ENCODE measurements around the gene ZNF668. TPM values are rescaled to one million over a fixed set of nuclear protein-coding genes. Genes with fewer than 3 reads are reported as not detected.

ZNF668 gene
- total RNA-seq, 2 experiments from 2014 or later, result 18.0 to 20.5 TPM

- peaks cover 30% of the 10 kb centered on the region for H3K4me1 Mint-ChIP-seq
Measured at GRCh38 chr16:31092330-31092729, 18.3 kb upstream of the ZNF668 start.

DNA sequence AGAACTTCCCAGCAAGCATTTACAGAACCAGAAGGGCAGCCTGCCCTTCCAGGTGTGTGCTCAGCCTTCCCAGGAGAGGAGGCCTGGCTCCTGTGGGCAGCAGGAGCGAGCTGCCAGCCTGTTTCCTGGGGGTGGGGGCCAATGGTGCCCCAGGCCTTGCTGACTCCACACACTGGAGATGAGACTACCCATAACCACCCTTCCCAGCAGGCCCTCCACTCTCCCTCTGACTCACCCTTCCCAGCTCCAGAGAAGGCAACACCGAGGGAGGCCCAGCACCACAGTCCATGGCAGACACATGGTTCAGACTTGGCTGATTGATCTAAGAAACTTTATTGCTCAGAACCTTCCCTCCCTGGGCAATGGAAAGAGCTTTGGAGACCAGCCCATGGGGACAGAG, 16.5 kb upstream of the ZNF668 start:
- H3K4me1 Mint-ChIP-seq, result peaks cover 24% of the 10 kb centered on the region
- no peak overlapping the region for H3K27ac Mint-ChIP-seq
- ATAC-seq (no peak), DNase-seq (no peak)
- H3K36me3 Mint-ChIP-seq, result peaks cover 6% of the 10 kb centered on the region
- H3K27me3 Mint-ChIP-seq, result no peaks in the 10 kb centered on the region
- CTCF ChIA-PET, result interaction anchor here (1.6 kb wide), 1 partner anchor 13 kb away, joined by 4 read pairs; no protein-coding TSS in a partner anchor
- H3K4me3 Mint-ChIP-seq, result no peak overlapping the region
- no peaks in the 10 kb centered on the region for H3K9me3 Mint-ChIP-seq (ENCODE audit: low read depth)

More at GRCh38 chr16:31092330-31092729, 18.3 kb upstream of the ZNF668 start:
- no peak overlapping the region for H3K27ac Mint-ChIP-seq
- peaks cover 6% of the 10 kb centered on the region for H3K36me3 Mint-ChIP-seq
- DNase-seq, result no peak
- no peak for ATAC-seq
- no peak overlapping the region for H3K4me3 Mint-ChIP-seq
- CTCF ChIA-PET, result interaction anchor here (1.1 to 11.2 kb wide), 2 partner anchors 13 to 107 kb away, joined by 3 to 97 read pairs; partner anchors contain the start of gene HSD3B7
- no peaks in the 10 kb centered on the region for H3K27me3 Mint-ChIP-seq
- H3K9me3 Mint-ChIP-seq (ENCODE audit: low read depth), result no peaks in the 10 kb centered on the region

- DNase-seq (no peak), ATAC-seq (no peak)
- H3K4me1 Mint-ChIP-seq, result peaks cover 13% of the 10 kb centered on the region
- no peak overlapping the region for H3K27ac Mint-ChIP-seq
- no peaks in the 10 kb centered on the region for H3K27me3 Mint-ChIP-seq
- peaks cover 6% of the 10 kb centered on the region for H3K36me3 Mint-ChIP-seq
- CTCF ChIA-PET, result interaction anchor here (1.6 kb wide), 2 partner anchors 14 to 108 kb away, joined by 3 to 4 read pairs; no protein-coding TSS in a partner anchor
- H3K4me3 Mint-ChIP-seq, result no peak overlapping the region
- no peaks in the 10 kb centered on the region for H3K9me3 Mint-ChIP-seq (ENCODE audit: low read depth)
Measured at GRCh38 chr16:31089199-31089598, 15.2 kb upstream of the ZNF668 start.

- H3K27me3 Mint-ChIP-seq, result no peaks in the 10 kb centered on the region
- CTCF ChIA-PET, result interaction anchor here (1.6 kb wide), 1 partner anchor 107 kb away, joined by 3 read pairs; no protein-coding TSS in a partner anchor
- no peak within 1 kb of the TSS for H3K27ac Mint-ChIP-seq
- no peaks in the 10 kb centered on the region for H3K9me3 Mint-ChIP-seq (ENCODE audit: low read depth)
- peaks cover 10% of the 10 kb centered on the region for H3K4me1 Mint-ChIP-seq
- H3K4me3 Mint-ChIP-seq, result no peak within 1 kb of the TSS
- ATAC-seq (no peak), DNase-seq (no peak)
- H3K36me3 Mint-ChIP-seq, result peaks cover 6% of the 10 kb centered on the region
Measured at GRCh38 chr16:31088459-31089183, 14.6 kb upstream of the ZNF668 start, which contains the start of gene PRSS53. Gene PRSS53 (minus strand): TSS chr16:31088943. CDS start chr16:31088809, 134 bp downstream.

DNA sequence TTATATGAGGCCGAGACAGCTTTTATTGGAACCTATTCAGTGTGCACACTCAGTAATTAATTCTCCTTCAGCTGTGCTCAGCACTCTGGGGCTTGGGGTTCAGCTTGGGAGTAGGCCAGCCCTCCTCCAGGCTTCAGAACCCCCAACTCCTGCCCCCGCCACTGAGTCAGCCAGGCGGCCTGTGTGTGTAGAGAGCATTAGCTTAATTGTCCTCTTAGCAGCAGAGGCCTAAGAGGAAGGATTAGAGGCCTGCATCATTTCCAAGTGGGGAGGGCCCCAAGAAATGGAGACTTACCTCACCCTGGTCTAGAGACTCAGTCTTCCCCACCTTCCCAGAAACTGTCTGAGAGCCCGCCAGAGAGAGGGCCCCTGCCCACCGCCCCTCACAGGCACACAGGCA, 13.9 kb upstream of the ZNF668 start:
- CTCF ChIA-PET, result no interaction called here
- DNase-seq, result no peak
- no peak overlapping the region for H3K27ac Mint-ChIP-seq
- no peaks in the 10 kb centered on the region for H3K27me3 Mint-ChIP-seq
- no peak for ATAC-seq
- H3K4me3 Mint-ChIP-seq, result no peak overlapping the region
- no peaks in the 10 kb centered on the region for H3K9me3 Mint-ChIP-seq (ENCODE audit: low read depth)
- H3K36me3 Mint-ChIP-seq, result peaks cover 6% of the 10 kb centered on the region
- peaks cover 6% of the 10 kb centered on the region for H3K4me1 Mint-ChIP-seq

GRCh38 chr16:31087481-31087880, 13.4 kb upstream of the ZNF668 start:
- H3K4me1 Mint-ChIP-seq, result peaks cover 1% of the 10 kb centered on the region
- DNase-seq, result no peak
- no peak overlapping the region for H3K4me3 Mint-ChIP-seq
- H3K36me3 Mint-ChIP-seq, result peaks cover 6% of the 10 kb centered on the region
- no peaks in the 10 kb centered on the region for H3K27me3 Mint-ChIP-seq
- H3K9me3 Mint-ChIP-seq (ENCODE audit: low read depth), result no peaks in the 10 kb centered on the region
- no peak for ATAC-seq
- H3K27ac Mint-ChIP-seq, result no peak overlapping the region
- CTCF ChIA-PET, result no interaction called here

DNA sequence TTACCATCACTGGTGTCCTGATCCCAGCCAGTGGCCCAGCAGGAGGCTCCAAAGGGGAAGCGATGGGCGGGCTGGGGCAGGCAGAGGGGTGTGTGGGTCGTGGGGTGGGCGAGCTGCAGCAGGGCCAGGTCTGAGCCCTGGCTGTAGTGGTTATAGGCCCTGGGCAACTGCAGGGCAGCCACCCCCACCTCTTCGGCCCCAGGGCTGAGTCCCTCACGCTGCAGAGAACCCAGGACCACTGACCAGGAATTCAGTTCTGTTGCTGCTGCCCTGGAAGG, 12.5 kb upstream of the ZNF668 start:
- no peak overlapping the region for H3K27ac Mint-ChIP-seq
- CTCF ChIA-PET, result interaction anchor here (1.4 kb wide), 1 partner anchor 9 kb away, joined by 5 read pairs; the partner anchor contains the start of gene VKORC1
- ATAC-seq (no peak), DNase-seq (no peak)
- H3K27me3 Mint-ChIP-seq, result no peaks in the 10 kb centered on the region
- no peaks in the 10 kb centered on the region for H3K9me3 Mint-ChIP-seq (ENCODE audit: low read depth)
- no peak overlapping the region for H3K4me3 Mint-ChIP-seq
- H3K36me3 Mint-ChIP-seq, result peaks cover 8% of the 10 kb centered on the region
- peaks cover 2% of the 10 kb centered on the region for H3K4me1 Mint-ChIP-seq

DNA sequence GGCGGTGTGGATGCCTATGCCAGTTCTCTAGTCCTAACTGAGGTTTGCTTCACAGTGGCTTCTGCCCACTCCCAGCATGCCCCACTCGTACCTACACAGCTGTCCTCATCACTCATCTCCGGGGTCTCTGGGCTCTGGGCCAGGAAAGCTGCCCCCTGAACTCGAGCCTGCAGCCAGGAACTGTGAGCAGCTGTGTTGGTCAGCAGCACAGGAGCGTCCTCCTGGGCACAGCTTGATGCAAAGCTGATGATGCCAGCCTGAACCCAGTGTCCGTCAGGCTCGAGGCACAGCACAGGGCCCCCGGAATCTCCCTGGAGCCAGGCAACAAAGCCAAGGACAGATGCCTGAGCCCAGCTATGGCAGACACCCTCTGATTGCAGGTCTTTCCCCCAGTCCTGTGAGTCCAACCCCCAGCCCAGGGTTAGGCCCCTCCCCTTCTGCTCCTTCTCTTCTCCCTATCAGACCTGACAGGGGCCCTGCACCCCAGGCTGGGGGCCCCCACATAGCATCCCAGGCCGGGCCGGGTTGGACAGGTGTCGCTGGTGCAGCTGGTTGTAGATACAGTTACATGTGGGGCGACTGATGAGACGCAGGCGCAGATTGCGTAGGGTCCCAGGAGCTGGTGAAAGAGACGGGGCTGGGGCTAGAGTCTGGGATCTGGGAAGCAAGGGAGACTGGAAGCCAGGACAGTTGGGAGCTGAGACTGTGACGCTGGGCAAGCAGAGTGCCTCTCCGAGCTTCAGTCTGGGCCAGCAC, 12.0 kb upstream of the ZNF668 start:
- no peak for DNase-seq
- CTCF ChIA-PET, result interaction anchor here (1.4 to 1.5 kb wide), 2 partner anchors 9 to 31 kb away, joined by 3 to 5 read pairs; partner anchors contain the start of genes KAT8 and VKORC1
- Mint-ChIP-seq H3K4me3 (no peak overlapping the region), H3K4me1 (peaks cover 2% of the 10 kb centered on the region), H3K27me3 (no peaks in the 10 kb centered on the region), H3K36me3 (peaks cover 8% of the 10 kb centered on the region), H3K9me3 (ENCODE audit: low read depth) (no peaks in the 10 kb centered on the region), H3K27ac (no peak overlapping the region)
- ATAC-seq, result no peak

- Mint-ChIP-seq H3K4me3 (no peak overlapping the region), H3K9me3 (ENCODE audit: low read depth) (no peaks in the 10 kb centered on the region), H3K27ac (no peak overlapping the region), H3K27me3 (no peaks in the 10 kb centered on the region), H3K4me1 (peaks cover 9% of the 10 kb centered on the region), H3K36me3 (peaks cover 9% of the 10 kb centered on the region)
- ATAC-seq, result no peak
- no peak for DNase-seq
- CTCF ChIA-PET, result interaction anchor here (1.4 to 1.5 kb wide), 3 partner anchors 10 to 101 kb away, joined by 3 to 5 read pairs (median 4); partner anchors contain the start of genes HSD3B7, KAT8 and VKORC1
Measured at GRCh38 chr16:31085411-31085810, 11.4 kb upstream of the ZNF668 start.

DNA sequence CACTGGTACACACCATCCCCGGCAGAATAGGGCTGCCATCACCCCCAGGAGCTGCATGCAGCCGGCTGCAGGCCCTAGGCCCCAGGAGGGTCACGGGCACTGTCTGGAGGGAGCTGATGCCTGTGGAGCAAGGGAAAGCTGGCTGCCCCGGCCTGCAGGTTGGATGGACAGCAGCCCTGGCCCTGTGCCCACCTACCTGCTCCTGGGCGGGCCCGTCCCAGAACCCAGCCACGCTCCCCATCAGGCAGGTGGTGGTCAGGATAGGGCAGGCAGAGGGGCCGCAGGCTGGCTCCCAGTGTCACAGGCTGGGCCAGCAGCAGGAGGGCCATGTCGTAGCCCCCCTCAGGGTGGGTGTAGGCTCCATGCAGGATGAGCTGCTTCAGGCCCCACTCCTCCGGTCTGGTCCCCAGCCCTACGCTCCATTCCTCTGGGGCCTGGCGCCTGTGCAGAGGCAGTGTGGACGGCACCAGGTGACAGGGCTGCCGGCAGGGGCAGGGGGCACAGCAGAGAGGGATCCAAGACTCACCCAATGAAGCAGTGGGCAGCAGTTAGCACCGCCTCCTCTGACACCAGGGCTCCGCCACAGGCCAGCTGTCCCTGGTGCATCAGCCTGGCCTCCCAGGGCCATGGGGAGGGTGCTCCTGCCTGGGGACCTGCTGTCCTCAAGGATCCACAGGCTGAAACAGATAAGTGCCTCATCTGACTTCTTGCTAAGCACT, 10.7 kb upstream of the ZNF668 start:
- no peak for DNase-seq
- Mint-ChIP-seq H3K4me3 (no peak overlapping the region), H3K27ac (no peak overlapping the region), H3K4me1 (peaks cover 11% of the 10 kb centered on the region), H3K36me3 (peaks cover 10% of the 10 kb centered on the region), H3K27me3 (no peaks in the 10 kb centered on the region), H3K9me3 (ENCODE audit: low read depth) (no peaks in the 10 kb centered on the region)
- CTCF ChIA-PET, result interaction anchor here (1.4 to 1.5 kb wide), 2 partner anchors 33 to 100 kb away, joined by 3 to 4 read pairs; partner anchors contain the start of genes HSD3B7 and KAT8
- no peak for ATAC-seq

DNA sequence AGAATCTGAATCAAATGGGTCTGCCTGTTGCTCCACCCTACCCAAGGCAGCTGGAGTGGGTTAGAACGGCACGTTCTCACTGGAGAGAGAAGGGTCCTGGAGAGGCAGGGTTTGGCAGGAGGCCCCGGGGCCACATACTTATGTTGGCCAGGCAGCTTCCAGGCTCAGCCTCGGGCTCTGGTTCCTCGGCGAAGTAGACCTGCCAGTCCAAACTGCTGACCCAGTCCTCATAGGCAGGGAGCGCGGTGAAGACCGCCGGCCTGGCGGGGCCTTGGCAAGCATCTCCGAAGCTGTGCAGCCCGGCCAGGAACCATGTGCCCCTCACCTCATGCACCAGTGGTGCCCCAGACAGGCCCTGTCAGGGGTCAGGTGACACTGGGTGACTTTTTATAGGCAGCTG, 9.9 kb upstream of the ZNF668 start:
- Mint-ChIP-seq H3K36me3 (peaks cover 13% of the 10 kb centered on the region), H3K27ac (no peak overlapping the region), H3K27me3 (no peaks in the 10 kb centered on the region), H3K4me3 (no peak overlapping the region), H3K4me1 (peaks cover 19% of the 10 kb centered on the region), H3K9me3 (ENCODE audit: low read depth) (no peaks in the 10 kb centered on the region)
- CTCF ChIA-PET, result interaction anchor here (1.4 kb wide), 1 partner anchor 99 kb away, joined by 4 read pairs; the partner anchor contains the start of gene HSD3B7
- ATAC-seq, result no peak
- DNase-seq, result no peak

GRCh38 chr16:31083556-31083955, 9.5 kb upstream of the ZNF668 start:
- no peak overlapping the region for H3K4me3 Mint-ChIP-seq
- DNase-seq, result no peak
- H3K4me1 Mint-ChIP-seq, result peaks cover 23% of the 10 kb centered on the region
- no peak overlapping the region for H3K27ac Mint-ChIP-seq
- CTCF ChIA-PET, result no interaction called here
- peaks cover 17% of the 10 kb centered on the region for H3K36me3 Mint-ChIP-seq
- H3K27me3 Mint-ChIP-seq, result no peaks in the 10 kb centered on the region
- ATAC-seq, result no peak
- no peaks in the 10 kb centered on the region for H3K9me3 Mint-ChIP-seq (ENCODE audit: low read depth)

DNA sequence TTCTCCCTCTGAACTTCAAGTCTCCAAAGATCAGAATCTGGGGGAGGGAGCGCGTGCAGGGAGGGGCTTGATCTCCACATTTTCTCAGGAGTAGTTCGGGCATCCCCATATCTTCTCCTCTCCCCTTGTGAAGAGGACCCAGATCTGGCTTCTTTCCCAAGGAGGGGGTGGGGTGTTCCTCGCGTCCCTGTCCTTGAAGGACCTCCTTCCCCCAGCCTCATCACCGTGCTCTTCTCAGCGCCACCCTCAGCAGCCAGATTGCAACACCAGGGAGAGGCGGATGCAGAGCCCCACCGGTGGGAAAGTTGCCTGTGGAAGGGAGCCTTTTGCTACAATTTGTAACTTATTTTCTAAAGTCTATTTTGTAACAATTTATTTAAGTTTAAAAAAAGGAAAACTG, 9.0 kb upstream of the ZNF668 start:
- no peak overlapping the region for H3K27ac Mint-ChIP-seq
- H3K4me1 Mint-ChIP-seq, result peaks cover 27% of the 10 kb centered on the region
- peaks cover 22% of the 10 kb centered on the region for H3K36me3 Mint-ChIP-seq
- H3K4me3 Mint-ChIP-seq, result no peak overlapping the region
- CTCF ChIA-PET, result no interaction called here
- H3K27me3 Mint-ChIP-seq, result no peaks in the 10 kb centered on the region
- no peak for ATAC-seq
- no peak for DNase-seq
- no peaks in the 10 kb centered on the region for H3K9me3 Mint-ChIP-seq (ENCODE audit: low read depth)
